NCI-H146 (cell line): ENCODE results near the gene IRF3.

Experiments used
- DNase-seq: peaks from one replicate; lab custom pipeline; 2025; lab: John Stamatoyannopoulos, UW

Gene IRF3

DNA sequence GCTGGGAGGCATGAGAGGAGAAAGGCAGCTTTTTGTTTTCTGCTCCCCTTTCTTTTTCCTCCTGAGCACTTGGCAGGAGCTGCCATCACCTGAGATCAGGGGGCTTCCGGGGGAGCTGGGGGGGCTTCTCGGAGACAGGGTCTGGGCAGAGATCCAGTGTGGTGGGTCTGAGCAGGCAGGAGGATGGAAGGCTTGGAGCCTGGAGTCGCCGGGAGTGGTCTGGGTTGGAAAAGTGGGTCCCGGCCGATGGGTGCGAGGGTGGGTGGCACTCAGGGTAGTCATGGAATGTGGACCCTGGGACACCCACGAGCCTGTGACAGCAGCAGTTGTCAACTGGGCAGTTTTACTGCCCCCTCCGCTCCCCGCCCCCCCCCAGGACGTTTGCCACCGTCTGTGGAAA is 21.5 kb upstream of the IRF3 start:
- DNase-seq, result no peak

DNA sequence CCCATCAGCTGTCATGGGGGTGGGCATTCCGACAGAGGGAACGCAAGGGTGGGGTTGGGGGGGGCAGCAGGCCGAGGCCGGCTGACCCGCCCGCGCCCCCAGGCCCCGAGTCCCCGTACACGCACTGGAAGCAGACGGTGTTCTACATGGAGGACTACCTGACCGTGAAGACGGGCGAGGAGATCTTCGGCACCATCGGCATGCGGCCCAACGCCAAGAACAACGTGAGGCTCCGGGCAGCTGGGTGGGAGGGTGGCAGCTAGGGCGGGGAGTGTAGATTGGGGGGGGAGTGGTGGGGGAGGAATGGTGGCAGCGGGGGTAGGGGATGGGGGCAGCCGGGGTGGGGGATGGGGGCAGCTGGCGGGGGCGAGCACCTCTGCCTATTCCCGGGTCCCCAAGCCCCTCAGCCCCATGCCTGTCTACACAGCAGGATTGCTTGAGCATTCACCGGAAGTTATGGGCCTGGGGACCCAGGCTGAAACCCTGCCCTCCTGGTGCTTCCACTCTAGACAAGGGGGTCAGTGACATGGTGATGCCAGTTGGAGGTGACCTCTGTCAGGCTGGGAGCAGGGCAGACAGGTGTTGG is 20.9 kb upstream of the IRF3 start:
- no peak for DNase-seq

- no peak for DNase-seq
Observed at GRCh38 chr19:49685845-49686332, 20.2 kb upstream of the IRF3 start.

DNA sequence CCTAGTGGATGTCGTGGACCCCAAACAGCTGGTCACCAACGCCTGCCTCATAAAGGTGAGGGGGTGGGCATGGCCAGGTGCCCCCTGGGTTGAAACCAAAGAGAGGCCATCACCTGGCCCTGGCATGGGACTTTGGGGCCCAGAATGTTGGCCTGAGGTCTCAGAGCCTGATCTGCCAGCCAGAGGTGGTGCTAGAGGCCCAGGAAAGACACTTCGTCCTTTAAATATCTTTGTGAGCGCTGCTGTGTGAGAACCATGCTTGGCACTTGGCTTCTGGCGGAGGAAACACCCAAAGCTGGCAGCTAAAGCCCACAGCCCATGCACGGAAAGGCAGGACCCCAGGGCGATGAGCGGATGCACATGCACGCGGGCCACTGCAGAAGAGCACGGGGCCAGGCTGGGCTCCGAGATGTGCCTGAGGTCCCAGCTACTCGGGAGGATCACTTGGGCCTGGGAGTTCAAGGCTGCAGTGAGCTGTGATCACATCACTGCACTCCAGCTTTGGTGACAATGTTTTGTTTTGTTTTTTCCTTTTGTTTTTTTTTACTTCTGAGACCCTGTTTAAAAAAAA is 19.4 kb upstream of the IRF3 start:
- DNase-seq, result no peak

DNA sequence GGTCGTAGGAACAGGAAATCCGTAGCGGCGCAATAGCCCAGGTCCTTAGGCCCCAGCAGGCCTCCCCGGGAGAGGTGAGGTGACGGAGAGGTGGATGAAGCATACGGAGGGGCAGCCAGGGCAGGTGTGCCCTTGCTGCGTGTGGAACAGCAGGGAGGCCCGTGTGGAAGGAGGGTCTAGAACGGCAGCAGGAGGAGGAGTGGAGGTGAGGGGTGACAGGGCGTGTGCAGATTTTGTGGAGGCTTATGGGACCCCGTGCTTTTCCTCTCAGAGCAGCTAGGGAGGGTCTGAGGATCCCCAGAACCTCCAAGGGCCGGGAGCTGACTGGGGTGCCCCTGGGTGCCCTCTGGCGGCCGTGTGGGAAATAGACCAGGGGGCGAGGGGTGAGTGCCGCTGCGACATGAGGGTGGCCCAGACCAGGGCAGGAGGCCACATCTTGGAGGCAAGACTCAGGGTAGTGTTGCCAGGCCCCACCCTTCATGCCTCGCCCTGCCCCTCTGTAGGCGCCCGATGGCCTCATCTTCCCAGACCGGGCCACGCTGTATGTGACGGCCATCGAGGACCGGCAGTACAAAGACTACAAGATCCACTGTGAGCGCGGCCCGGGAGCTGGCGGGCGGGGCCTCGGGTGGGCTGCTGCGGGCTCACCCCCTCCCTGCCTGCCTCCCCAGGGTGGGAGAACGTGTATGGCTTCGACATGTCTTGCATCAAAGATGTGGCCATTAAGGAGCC is 18.8 kb upstream of the IRF3 start:
- DNase-seq, result no peak

DNA sequence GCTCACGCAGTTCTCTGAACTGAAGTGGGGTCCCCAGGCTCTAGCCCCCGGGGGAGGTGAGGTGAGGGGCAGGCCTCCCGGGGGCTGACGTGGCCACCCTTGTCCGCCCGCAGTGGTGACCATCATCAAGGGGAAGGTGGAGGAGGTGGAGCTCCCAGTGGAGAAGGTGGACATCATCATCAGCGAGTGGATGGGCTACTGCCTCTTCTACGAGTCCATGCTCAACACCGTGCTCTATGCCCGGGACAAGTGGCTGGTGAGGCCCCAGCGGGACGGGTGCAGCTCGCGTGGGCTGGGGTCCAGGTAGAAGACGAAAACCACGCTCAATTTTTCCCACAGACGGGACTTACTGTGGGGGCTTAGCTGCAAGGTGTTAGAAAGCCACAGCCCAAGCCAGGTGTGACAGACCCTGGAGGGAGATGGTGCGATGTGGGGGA is 18.2 kb upstream of the IRF3 start:
- no peak for DNase-seq

GRCh38 chr19:49682274-49682673 is 16.6 kb upstream of the IRF3 start:
- no peak for DNase-seq

DNA sequence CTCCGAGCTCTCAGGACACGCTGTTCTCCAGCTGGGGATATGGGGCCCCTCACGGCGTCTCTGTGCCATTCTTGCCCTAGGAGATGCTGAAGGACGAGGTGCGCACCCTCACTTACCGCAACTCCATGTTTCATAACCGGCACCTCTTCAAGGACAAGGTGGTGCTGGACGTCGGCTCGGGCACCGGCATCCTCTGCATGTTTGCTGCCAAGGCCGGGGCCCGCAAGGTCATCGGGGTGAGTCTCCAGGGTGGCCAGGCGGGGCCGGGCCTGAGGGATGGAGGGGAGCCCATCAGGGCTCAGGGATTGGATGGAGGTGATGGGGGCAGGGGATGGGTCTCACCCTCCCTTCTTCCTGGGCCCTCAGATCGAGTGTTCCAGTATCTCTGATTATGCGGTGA is 16.2 kb upstream of the IRF3 start:
- no peak for DNase-seq

DNA sequence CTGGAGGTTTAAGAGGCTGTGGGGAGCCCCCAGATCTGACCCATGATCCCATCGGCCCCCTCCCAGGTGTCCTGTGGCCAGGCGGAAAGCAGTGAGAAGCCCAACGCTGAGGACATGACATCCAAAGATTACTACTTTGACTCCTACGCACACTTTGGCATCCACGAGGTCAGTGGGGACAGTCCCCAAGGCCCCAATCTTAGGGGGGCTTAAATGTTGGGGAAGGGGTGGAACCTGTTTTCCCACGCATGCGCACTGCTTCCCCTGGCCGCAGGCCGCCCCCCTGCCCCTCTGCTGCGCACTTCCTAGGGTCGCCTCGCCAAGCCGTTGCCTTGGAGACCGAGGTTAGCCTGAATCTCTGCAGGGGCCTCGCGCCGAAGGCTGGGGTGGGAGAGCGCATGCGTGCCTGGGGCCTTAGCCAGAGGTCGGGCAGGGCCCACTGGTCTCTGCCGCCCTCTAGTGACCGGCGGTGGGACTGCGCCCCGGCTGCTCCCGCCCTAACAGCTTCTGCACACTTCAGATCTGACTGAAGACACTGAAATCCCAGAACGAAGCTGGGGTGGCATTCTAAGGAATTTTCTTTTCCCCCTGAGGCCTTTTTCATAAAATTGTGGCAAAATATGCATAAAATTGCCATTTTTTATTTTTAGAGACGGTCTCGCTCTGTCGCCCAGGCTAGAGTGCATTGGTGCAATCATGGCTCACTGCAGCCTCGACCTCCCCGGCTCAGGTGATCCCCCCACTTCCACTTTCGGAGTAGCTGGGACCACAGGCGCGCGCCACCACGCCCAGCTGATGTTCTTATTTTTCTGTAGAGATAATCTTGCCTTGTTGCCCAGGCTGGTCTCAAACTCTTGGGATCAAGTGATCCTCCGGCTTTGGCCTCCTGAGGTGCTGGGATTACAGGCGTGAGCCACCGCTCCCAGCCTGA is 15.0 kb upstream of the IRF3 start:
- DNase-seq, result peak; percentile 90

GRCh38 chr19:49679771-49680413 is 14.2 kb upstream of the IRF3 start:
- no peak for DNase-seq

- DNase-seq, result no peak
Observed at GRCh38 chr19:49678985-49679770, 13.5 kb upstream of the IRF3 start.

DNA sequence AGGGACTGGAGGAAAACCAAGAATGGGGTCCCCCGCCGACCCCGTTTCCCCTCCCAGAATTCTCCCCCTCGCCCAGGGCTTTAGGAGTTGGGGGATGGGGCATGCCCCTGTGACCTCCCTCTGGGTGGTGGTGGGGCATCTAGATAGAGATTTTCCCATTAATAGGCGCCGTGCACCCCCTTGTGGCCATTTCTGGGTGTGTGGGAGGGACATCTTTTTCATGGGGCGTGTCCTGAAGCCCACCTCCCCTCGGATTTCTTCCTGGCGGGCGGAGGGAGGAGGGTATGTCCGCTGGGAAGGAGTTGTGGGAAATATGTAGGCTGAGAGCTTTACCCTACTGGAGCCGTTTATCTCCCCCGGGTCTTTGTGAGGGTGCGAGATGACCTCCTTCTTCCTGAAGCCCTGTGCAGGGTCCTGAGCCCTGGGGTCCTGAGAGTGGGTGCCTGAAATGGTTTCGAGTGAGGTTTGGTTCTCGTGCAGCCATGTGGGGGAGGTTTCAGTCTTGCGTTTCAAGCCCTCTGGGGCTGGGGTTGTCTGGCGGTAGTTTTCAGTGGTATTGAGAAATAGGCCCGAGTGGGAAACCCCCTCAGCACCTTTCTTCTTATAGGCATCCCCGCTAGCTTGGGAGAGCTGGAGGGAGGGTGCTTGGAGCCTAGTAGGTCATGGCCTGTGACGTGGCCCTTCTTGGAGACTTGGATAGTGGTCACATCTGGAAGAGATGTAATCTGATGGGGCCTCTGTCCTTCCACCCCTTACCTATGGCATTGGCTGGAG is 12.4 kb upstream of the IRF3 start:
- peak; percentile 80 for DNase-seq

- peak; percentile 78 for DNase-seq
Observed at GRCh38 chr19:49677231-49677900, 11.7 kb upstream of the IRF3 start, which contains the start of gene PRMT1. TSS of gene PRMT1 (plus strand) at chr19:49677271. CDS start at chr19:49677281, 10 bp downstream.

GRCh38 chr19:49676784-49677230 is 11.2 kb upstream of the IRF3 start:
- DNase-seq, result peak; percentile 100

- peak; percentile 95 for DNase-seq
Observed at GRCh38 chr19:49676136-49676783, 10.6 kb upstream of the IRF3 start.

GRCh38 chr19:49672131-49672919 is 6.7 kb upstream of the IRF3 start:
- DNase-seq, result peak; percentile 82

DNA sequence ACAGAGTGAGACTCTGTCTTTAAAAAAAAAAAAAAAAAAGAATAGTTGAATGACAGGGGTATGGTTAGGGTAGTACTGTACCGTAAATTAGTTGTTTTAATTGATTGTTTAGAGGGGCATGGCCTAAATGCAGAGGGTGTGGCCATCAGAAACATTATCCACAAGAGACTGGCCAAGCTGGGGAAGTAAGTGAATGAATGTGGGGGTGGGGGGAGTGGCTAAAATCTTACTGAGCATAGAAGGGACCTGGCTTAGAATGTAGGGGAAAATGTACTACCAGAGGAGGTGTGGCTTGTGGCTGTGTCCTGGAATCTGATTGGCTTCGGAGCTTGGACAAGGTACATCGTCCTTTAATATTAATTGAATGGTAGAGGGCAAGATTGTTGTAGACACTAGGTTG is 3.9 kb upstream of the IRF3 start:
- no peak for DNase-seq

GRCh38 chr19:49667473-49667872 is 1.8 kb upstream of the IRF3 start:
- DNase-seq, result no peak
